Stomach (tissue), 4 donors: ENCODE measurements around the gene RBM15.

Source experiments
- POLR2A ChIP-seq, 4 donors: fragments of 450-650 bp; IDR thresholded peaks; one replicate each; pipeline ENCODE4 v1.6.1; 2016; ENCODE audit warnings: antibody characterized with exemption in 4 of 4, control low read depth in 2 of 4, mild to moderate bottlenecking in 1 of 4, moderate library complexity in 1 of 4
- TF ChIP-seq, protein P1 (sequence below), 7 experiments: fragments of 450-650 bp in 4 of 7; fragments of 200-600 bp in 3 of 7; sonication (generic) in 3 of 7; IDR thresholded peaks; one replicate each; pipeline ENCODE4 v1.5.1; 2016 to 2019; ENCODE audit warnings: antibody characterized with exemption in 7 of 7, control low read depth in 2 of 7, mild to moderate bottlenecking in 1 of 7

DNA sequence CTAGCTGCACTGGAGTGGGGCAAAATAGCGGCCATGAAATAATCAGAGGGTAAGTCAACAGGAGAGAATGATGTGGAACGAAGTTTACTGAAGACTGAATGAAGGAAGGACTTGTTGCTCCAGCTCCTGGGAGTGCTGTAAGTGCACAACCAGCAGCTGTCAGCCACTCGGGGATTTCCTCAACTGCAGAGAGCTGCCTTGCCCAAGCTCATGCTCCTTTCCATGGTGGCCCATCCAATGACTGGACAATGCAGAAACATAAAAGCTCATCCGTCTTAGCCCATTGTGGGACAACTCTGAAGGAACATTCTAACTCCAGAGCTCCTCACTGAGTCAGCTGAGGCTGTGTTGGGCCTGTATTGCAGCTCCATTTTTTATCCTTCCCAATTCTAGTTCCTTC, 21.1 kb upstream of the RBM15 start:
- no peak for TF ChIP-seq POLR2A (IDR thresholded peaks at IDR 0.05)
- TF ChIP-seq, protein P1, sequence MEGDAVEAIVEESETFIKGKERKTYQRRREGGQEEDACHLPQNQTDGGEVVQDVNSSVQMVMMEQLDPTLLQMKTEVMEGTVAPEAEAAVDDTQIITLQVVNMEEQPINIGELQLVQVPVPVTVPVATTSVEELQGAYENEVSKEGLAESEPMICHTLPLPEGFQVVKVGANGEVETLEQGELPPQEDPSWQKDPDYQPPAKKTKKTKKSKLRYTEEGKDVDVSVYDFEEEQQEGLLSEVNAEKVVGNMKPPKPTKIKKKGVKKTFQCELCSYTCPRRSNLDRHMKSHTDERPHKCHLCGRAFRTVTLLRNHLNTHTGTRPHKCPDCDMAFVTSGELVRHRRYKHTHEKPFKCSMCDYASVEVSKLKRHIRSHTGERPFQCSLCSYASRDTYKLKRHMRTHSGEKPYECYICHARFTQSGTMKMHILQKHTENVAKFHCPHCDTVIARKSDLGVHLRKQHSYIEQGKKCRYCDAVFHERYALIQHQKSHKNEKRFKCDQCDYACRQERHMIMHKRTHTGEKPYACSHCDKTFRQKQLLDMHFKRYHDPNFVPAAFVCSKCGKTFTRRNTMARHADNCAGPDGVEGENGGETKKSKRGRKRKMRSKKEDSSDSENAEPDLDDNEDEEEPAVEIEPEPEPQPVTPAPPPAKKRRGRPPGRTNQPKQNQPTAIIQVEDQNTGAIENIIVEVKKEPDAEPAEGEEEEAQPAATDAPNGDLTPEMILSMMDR (IDR thresholded peaks at IDR 0.05): no peak
